GM18498 (cell line): Measurements from ENCODE around the gene KRT36.

Experiments used
- ATAC-seq: cut with Tn5 transposase; IDR thresholded peaks from one replicate; pipeline ENCODE4 v1.9.1; 2021; ENCODE audit warnings: mild to moderate bottlenecking, moderate library complexity; ENCODE audit not compliant: unreplicated experiment

KRT36 gene

GRCh38 chr17:41504246-41504977 lies 14.7 kb upstream of the KRT36 start:
- ATAC-seq, result no peak

GRCh38 chr17:41503202-41503601 lies 13.5 kb upstream of the KRT36 start:
- no peak for ATAC-seq

- ATAC-seq, result no peak
These were observed 10.6 kb upstream of the KRT36 start for GRCh38 chr17:41500131-41500911.

DNA sequence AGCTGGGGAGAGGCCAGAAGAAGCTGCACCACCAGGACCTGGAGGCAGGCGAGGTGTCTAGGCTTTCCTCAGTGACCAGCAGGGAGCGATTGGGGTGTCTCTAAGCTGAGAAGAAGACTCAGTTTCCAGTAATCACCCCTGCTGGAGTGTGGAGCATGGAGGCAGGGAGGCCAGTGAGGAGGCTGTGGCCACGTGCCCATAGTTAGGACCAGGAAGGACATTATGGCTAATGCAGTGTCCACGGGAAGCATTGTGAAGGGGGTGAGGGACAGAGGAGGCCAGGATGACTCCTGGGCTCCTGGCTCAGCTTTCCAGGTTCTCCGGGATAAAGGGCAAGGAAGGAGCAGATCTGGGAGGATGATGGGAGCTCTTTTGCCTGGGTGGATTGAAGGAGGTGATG lies 10.0 kb upstream of the KRT36 start:
- ATAC-seq, result no peak

DNA sequence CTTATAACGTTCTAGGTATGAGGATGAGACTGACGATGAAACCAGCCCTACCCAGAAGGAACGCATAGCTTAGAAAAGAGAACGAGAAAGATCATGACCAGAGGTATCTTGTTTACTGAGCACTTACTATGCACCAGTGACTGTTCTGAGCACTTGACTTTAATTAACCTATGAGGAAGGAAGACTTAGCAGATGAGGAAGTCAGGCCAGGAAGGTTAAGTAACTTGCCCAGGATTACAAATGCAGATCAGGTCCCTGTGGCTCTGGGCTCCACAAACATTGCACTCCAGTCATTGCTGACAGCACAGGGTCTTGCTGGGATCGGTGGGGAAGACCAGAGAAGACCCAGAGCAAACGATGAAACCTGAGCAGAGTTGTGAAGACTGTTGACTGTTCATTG lies 8.6 kb upstream of the KRT36 start:
- no peak for ATAC-seq

GRCh38 chr17:41496803-41497484 lies 7.2 kb upstream of the KRT36 start:
- no peak for ATAC-seq

- ATAC-seq, result no peak
These were observed 4.8 kb upstream of the KRT36 start for GRCh38 chr17:41494524-41494923.

- no peak for ATAC-seq
These were observed 3.1 kb upstream of the KRT36 start for GRCh38 chr17:41492771-41493170.

- ATAC-seq, result no peak
These were observed 2.6 kb upstream of the KRT36 start for GRCh38 chr17:41492351-41492750.

DNA sequence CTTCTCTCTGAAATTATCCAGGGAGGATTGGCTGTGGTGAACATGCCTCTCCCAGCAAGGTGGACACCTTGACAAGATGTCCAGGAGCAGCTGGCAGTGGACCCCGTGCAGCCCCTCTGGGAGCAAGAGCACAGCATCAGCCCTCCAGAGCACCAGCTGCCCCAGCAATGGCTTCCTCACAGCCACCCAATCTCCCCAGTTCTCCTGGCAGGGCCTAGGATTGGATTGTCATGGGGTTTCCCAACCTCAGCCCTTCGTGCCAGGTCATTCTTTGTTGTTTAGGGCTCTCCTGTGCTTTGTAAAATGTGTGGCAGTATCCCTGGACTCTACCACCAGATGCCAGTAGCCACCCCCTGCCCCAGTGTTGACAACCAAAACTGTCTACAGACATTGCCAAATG lies 1.8 kb upstream of the KRT36 start:
- no peak for ATAC-seq

DNA sequence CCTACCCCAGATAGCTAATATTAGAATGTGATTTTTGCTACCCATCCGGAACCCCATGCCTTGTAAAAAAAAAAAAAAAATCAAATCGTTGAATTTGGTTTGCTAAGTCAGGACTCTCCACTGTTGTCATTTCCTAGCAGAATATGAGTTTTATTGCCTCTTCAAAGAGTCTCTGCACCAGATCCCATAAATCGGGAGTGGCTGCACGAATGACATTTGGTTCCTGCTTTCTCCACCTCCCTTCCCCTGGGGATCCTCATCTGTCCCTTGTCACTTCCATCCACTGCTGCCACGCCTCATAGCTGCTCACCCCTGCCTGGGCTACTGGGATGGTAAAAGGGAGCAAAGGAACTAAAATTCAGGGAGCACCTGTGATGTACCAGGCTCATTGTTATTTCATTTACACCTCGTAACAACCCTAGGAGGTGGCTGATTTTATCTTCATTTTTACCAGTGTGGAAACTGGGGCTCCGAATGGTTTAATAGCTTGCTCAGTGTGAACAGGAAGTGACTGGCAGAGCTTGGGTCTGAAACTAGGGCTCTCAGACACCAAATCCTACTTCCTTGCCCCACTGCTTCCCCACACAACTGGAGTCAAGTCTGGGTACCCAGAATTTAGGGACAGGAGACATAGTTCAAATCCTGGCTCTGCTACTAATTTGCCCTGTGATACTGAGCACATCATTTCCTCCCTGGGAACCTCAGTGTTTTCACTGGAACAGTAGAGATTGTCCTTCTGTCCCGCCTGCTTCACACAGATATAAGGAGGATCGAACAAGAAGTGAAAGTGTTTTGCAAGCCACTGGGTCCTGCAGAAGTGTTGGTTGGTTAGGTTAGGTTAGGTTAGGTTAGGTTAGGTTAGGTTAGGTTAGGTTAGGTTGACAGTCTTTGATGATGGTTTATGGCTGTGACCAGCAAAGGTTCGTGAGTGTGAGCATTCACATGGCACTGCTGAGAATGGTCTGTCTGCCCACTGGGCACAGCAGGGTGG lies 585 bp upstream of the KRT36 start:
- ATAC-seq, result no peak

DNA sequence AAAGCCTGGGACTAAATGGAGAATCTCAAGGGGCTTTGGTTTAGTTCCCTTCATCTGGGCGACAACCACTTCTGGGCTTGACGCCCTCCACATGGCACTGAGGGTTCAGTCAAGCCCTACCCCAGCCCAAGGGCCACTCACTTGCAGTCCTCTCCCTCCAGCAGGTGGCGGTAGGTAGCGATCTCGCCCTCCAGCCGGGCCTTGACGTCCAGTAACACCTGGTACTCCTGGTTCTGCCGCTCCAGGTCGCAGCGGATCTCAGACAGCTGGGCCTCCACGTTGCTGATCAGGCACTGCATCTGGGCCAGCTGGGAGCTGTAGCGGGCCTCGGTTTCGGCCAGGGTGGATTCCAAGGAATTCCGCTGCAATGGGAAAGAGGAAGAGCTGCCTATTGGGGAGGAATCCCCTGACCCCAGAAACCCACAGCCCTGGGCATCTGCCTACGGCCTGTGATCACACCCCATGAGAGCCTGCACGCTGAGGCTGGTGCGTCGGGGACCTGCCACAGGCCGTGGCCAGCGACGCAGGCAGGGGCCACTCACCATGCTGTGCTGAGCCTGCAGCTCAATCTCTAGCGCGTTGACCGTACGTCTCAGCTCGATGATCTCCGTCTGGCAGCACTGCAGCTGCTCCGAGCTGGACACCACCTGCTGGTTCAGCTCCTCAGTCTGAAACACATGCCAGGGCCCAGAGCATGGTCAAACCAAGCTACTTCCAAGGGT lies 2.7 kb downstream of the KRT36 start:
- no peak for ATAC-seq

DNA sequence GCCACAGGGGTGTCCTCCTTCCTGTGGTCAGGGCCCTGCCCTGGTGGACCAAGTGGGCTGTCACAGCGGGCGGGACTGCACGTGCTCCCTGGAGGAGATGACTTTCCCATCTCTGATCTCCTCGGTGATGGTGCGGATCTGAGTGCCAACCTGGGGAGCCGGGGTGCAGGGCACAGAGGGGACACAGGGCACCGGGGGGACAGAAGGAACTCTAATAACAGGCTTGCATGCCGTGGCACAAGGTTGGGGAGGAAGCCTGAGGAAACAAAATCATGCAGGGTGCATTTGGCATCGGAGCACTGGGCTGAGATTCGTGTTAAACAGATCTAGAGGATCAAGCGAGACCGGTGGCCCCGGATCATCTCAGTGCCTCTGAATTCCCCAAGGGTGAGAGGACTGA lies 3.4 kb downstream of the KRT36 start:
- no peak for ATAC-seq

GRCh38 chr17:41484920-41485904 lies 4.5 kb downstream of the KRT36 start:
- no peak for ATAC-seq

DNA sequence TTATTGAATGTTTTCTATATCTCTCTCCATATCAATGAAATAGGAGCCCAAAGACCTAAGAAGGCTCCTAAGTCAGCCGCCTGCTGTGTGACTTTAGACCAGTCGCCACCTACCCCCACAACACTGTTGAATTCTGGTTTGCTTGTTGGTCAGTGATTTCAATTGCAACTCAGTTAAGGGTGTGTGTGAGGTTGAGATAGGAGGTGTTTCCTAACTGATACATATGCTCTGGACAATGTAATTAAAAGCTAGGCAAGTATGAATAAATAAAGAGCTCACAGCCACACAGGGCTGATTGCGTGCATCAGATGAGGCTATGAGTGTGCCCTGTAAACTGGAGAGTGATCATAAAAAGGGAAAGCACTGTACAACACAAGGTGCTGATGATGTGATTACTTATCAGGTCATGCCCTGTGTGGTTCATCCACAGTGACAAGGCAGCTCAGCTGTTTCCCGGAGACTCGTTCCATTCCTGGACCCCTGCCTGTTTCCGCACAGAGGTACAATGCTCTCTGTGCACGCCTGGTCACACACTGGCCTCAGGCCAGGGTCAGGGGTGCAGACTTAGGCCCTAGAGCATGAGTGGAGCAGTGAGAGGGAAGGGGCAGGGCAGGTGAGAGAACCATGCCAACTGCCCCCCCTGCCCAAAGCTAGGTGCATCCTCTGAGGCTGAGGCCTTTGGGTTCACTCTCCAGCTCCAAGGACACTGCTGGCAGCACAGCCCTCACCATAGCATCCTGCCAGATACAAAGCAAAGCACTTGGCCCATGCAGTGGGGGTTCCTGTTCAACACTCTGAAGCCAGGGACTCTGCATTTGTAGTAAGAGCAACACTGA lies 5.5 kb downstream of the KRT36 start:
- ATAC-seq, result no peak

GRCh38 chr17:41483531-41483930 lies 6.2 kb downstream of the KRT36 start:
- ATAC-seq, result no peak

GRCh38 chr17:41481036-41481435 lies 8.7 kb downstream of the KRT36 start, which contains the start of gene KRT35:
Gene KRT35, minus strand, starts transcription at chr17:41481151. Its CDS starts 54 bp downstream, at chr17:41481097.
- no peak for ATAC-seq

DNA sequence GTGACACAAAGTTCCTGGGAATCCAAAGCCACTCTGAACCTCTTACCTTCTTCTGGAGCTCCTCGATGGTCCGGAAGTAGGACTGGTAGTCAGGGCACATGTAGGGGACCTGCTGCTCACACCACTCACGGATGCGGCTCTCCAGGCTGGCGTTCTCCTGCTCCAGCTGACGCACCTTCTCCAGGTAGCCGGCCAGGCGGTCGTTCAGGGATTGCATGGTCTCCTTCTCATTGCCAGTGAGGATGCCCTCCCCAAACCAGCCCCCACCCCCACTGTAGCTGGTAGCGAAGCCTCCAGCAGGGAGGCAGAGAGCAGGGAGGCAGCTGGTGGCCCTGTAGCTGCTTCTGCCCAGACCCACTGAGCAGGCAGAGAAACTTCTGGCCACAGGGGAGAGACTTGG lies 9.1 kb downstream of the KRT36 start:
- no peak for ATAC-seq
